Neuron (in vitro differentiated cells): Measurements from ENCODE around the gene TIMP2.

Experiments
- H2AFZ ChIP-seq: one replicate; pipeline ENCODE4 v1.6.1; 2013; ENCODE audit warnings: low read depth, mild to moderate bottlenecking, inconsistent platforms, low read length, moderate library complexity
- H3K27me3 ChIP-seq: one replicate; pipeline ENCODE4 v1.6.1; 2013; ENCODE audit warnings: low read length; ENCODE audit not compliant: insufficient read depth
- H3K36me3 ChIP-seq: one replicate; pipeline ENCODE4 v1.6.1; 2013; ENCODE audit warnings: low read length; ENCODE audit not compliant: insufficient read depth
- H3K4me1 ChIP-seq: one replicate; pipeline ENCODE4 v1.6.1; 2013; ENCODE audit warnings: low read length; ENCODE audit not compliant: insufficient read depth
- H3K4me3 ChIP-seq: 2 replicates; pipeline ENCODE4 v1.5.1; 2013; ENCODE audit warnings: mild to moderate bottlenecking, low read length, moderate library complexity
- H3K9me3 ChIP-seq: one replicate; pipeline ENCODE4 v1.6.1; 2013; ENCODE audit warnings: low read length

TIMP2 gene

GRCh38 chr17:78829477-78829876, 95.7 kb downstream of the TIMP2 start:
- no peaks in the 10 kb centered on the region for H3K9me3 ChIP-seq
- H3K4me3 ChIP-seq = no peak overlapping the region
- no peaks in the 10 kb centered on the region for H3K27me3 ChIP-seq
- no peak overlapping the region for H2AFZ ChIP-seq
- peaks cover 4% of the 10 kb centered on the region for H3K4me1 ChIP-seq
- H3K36me3 ChIP-seq = peaks cover 67% of the 10 kb centered on the region

DNA sequence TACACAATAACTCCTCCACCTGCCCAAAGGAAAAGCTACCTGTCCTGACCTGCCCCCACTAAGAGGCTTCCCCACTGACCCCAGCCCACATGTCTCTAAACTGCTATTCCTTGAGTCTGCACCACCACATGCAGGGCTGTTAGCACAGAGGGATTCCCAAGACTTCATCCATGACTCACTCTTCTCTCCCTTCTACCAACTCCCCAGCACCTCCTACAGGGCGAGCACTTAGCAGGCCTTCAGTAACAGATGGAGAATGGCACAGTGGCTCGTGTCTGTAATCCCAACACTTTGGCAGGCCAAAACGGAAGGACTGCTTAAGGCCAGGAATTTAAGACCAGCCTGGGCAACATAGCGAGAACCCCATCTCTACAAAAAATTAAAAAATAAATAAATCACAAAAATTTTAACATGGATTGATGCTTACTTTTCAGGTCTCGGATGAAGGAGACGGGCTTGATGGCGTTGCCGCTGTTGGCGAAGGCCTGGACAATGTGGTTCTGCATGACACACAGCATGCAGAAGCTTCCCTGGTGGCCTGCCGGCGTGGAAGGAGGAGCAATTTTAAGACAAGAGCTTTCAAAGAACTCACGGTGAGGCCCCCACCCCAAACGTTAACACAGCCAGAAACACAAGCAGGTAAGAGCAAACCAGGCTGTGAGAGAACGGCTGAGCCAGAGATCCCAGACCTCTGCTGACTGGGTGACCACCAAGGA, 96.6 kb downstream of the TIMP2 start:
- Histone ChIP-seq H2AFZ (no peak overlapping the region), H3K27me3 (no peaks in the 10 kb centered on the region), H3K9me3 (no peaks in the 10 kb centered on the region), H3K4me1 (peaks cover 9% of the 10 kb centered on the region), H3K36me3 (peaks cover 61% of the 10 kb centered on the region), H3K4me3 (no peak overlapping the region)

GRCh38 chr17:78826836-78827509, 98.2 kb downstream of the TIMP2 start:
- Histone ChIP-seq H2AFZ (no peak overlapping the region), H3K36me3 (peaks cover 57% of the 10 kb centered on the region), H3K9me3 (no peaks in the 10 kb centered on the region), H3K4me3 (no peak overlapping the region), H3K27me3 (no peaks in the 10 kb centered on the region), H3K4me1 (peaks cover 9% of the 10 kb centered on the region)

- H2AFZ ChIP-seq = no peak overlapping the region
- H3K36me3 ChIP-seq = peaks cover 56% of the 10 kb centered on the region
- H3K4me3 ChIP-seq = no peak overlapping the region
- no peaks in the 10 kb centered on the region for H3K27me3 ChIP-seq
- no peaks in the 10 kb centered on the region for H3K9me3 ChIP-seq
- H3K4me1 ChIP-seq = peaks cover 9% of the 10 kb centered on the region
Measured at GRCh38 chr17:78826421-78826820, 98.8 kb downstream of the TIMP2 start.

DNA sequence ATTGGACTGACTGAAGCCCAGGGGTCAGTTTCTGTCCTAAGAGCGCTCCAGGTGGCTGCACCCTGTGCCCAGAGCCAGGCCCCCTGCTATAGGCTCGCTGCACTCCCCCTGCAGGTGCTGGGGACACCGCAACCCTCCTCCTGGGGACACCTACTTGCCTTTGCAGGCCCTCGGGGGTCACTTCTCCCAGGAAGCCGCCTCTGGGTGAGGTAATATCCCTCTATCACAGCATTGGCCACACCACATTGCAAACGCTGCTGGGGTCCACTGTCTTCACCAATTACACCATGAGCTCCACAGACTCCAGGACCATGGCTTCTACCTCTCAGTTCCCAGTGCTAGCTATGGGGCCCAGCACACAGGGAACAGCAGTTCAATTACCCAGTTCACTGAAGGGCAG, 99.5 kb downstream of the TIMP2 start:
- H3K4me1 ChIP-seq = peaks cover 9% of the 10 kb centered on the region
- H3K9me3 ChIP-seq = no peaks in the 10 kb centered on the region
- no peak overlapping the region for H2AFZ ChIP-seq
- H3K36me3 ChIP-seq = peaks cover 57% of the 10 kb centered on the region
- H3K27me3 ChIP-seq = no peaks in the 10 kb centered on the region
- no peak overlapping the region for H3K4me3 ChIP-seq

GRCh38 chr17:78824240-78824639, 100.9 kb downstream of the TIMP2 start:
- Histone ChIP-seq H3K9me3 (no peaks in the 10 kb centered on the region), H3K4me3 (no peak overlapping the region), H3K27me3 (no peaks in the 10 kb centered on the region), H2AFZ (no peak overlapping the region), H3K36me3 (peaks cover 59% of the 10 kb centered on the region), H3K4me1 (peaks cover 9% of the 10 kb centered on the region)

DNA sequence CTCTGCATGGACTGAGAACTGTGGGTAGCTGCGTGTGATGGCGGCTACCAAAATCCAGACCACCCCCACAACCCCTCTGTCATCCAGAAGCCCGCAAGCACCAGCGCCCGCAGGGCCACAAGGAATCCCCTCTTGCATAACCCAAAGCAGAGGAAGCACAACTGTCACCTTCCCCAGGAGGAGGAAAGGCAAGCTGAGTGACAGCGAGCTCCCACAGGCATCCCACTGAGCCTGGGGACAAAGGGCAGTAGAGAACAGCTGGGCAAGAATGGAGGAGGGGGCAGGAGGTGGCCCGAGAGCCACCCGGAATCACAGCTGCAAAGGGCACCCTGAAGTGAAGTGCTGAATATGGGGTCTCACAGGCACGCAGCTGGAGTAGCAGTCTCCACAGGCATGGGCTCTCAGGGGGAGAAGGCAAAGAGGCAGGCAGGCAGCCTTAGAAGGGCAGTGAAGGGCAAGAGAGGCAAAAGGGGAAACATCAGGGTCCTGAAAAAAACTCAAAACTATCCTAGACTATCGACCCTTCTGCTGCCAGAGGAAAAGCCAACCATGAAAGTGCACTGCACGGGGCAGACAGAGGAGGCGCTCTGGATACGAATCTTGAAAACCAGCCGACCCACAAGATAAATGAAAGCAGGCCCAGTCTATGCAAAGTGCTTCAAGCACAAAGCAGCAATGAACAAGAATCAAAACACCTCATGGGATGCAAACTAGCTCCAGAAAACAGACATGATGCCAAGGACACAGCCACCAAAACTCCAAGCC, 101.7 kb downstream of the TIMP2 start:
- Histone ChIP-seq H3K9me3 (no peaks in the 10 kb centered on the region), H3K4me3 (no peak overlapping the region)

GRCh38 chr17:78822552-78822951, 102.6 kb downstream of the TIMP2 start:
- Histone ChIP-seq H3K27me3 (no peaks in the 10 kb centered on the region), H3K4me1 (peaks cover 9% of the 10 kb centered on the region), H3K4me3 (no peak overlapping the region), H3K9me3 (no peaks in the 10 kb centered on the region), H3K36me3 (peaks cover 66% of the 10 kb centered on the region), H2AFZ (no peak overlapping the region)

More for the DNA sequence above, 101.7 kb downstream of the TIMP2 start:
- Histone ChIP-seq H3K27me3 (no peaks in the 10 kb centered on the region), H3K4me1 (peaks cover 9% of the 10 kb centered on the region), H3K36me3 (peaks cover 61% of the 10 kb centered on the region), H2AFZ (no peak overlapping the region)

DNA sequence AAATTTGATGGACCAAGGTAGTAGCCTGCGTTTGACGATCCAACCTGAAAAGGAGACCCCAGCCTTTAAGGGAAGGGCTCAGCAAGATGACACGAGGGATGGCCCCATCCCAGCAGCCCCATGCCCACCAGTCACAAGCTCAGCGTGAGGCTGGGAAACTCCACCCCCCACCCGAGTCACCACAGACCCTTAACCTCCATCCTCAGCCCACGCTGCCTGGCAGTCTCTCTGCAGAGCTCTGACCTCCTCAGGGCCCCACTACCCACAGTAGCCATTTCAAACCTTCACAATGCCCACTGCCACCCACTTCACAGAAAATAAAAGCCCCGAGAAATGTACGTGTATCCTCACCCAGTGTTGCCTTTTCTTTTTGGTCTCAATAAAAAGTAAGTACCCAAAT, 103.2 kb downstream of the TIMP2 start:
- Histone ChIP-seq H2AFZ (no peak overlapping the region), H3K9me3 (no peaks in the 10 kb centered on the region), H3K4me3 (no peak overlapping the region), H3K27me3 (no peaks in the 10 kb centered on the region), H3K36me3 (peaks cover 70% of the 10 kb centered on the region), H3K4me1 (peaks cover 9% of the 10 kb centered on the region)

DNA sequence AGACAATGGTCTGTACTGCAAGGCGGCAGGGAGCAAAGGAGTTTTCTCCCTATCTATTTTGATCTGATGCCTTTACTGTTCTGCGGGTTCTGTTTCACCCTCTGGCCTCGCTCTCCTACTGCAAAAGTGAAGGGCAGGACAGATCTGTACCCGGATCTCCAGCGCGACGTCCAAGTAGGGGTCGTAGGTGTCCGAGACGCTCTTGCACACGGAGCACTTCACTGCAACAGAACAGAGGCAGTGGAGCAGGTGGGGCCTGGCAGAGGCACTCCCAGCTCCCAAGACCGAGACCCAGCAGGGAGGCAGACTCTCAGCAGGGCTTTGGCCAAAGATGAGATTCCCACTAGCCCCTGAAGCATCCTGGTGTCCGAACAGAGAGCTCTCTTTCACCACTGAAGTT, 104.3 kb downstream of the TIMP2 start:
- Histone ChIP-seq H3K9me3 (no peaks in the 10 kb centered on the region), H3K4me3 (no peak overlapping the region), H3K4me1 (peaks cover 9% of the 10 kb centered on the region), H3K36me3 (peaks cover 64% of the 10 kb centered on the region), H3K27me3 (no peaks in the 10 kb centered on the region), H2AFZ (no peak overlapping the region)

DNA sequence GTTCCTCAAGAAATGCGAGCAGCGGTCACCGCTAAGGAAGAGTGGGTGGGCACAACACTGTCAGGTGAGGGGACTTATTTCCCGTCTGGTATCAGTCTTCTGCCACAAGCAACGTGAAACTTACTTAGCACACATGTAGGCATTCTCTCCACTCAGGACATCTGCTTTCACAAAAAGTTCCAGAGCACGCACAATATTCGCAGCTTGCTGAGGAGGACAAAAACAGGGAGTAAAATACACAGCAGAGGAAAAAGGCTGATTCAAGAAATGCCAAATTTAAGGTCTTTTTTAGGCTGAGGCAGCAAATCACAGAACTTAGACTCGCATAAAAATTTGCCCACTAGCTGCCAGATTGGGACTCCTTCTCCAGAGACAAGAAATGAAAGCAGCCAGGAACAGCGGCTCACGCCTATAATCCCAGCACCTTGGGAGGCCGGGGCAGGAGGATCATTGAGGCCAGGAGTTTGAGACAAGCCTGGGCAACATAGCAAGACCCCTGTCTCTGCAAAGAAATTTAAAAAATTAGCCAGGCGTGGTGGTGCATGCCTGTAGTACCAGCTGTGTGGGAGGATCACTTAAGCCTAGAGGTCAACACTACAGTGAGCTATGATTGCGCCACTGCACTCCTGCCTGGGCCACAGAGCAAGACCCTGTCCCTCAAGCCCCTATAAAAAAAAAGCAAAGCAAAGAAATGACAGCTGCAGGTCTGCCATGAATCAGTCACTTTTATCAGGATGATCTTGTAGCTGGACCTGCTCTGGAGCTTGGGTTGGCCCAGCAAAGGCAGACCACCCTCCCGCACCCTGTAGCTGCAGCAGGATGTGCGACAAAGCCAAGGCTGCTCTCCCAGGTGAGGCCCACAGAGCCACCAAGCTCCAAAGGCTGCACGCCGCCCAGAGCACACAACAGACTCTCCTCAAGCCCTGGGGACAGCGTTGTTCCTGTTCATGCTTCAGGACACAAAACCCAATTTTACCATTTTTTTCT, 105.1 kb downstream of the TIMP2 start:
- H3K4me3 ChIP-seq = no peak overlapping the region
- H3K36me3 ChIP-seq = peaks cover 68% of the 10 kb centered on the region
- H3K27me3 ChIP-seq = no peaks in the 10 kb centered on the region
- H3K9me3 ChIP-seq = no peaks in the 10 kb centered on the region
- no peak overlapping the region for H2AFZ ChIP-seq
- peaks cover 9% of the 10 kb centered on the region for H3K4me1 ChIP-seq

DNA sequence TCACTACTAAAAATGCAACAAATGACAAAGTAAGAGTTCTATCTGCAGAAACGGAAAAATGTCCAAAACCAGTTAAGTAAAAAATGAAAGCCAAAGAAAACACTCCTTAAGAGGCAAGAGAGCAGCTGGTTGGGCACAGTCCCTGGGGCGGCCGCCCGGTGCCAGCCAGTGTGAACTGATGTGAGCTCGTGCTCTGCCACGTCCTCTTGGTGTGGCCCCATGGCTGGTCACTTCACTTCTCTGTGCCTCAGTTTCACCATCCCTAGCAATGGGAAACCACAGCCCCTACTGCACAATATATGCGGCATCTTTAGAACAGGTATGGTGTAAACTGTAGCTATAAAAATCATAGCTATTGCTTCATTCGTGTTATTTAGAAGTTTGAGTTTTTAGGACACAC, 105.8 kb downstream of the TIMP2 start:
- Histone ChIP-seq H2AFZ (no peak overlapping the region), H3K36me3 (peaks cover 69% of the 10 kb centered on the region), H3K9me3 (no peaks in the 10 kb centered on the region), H3K4me1 (peaks cover 6% of the 10 kb centered on the region), H3K27me3 (no peaks in the 10 kb centered on the region), H3K4me3 (no peak overlapping the region)
